GM12878 (cell line): ENCODE measurements around the gene MTSS2. TPM values are rescaled to one million over a fixed set of nuclear protein-coding genes. Genes with fewer than 3 reads are reported as not detected.

ENCODE experiments used
- BMI1 ChIP-seq: fragments of 450-650 bp; IDR thresholded peaks from 2 replicates; pipeline ENCODE4 v1.6.1; 2016; ENCODE audit warnings: mild to moderate bottlenecking, moderate library complexity, borderline replicate concordance
- ELK1 ChIP-seq: IDR thresholded peaks from 2 replicates; pipeline ENCODE4 v1.6.1; 2012; ENCODE audit warnings: low read depth, low read length, improper control_type of control experiment
- KDM1A ChIP-seq: fragments of 200-600 bp; sonication (generic); IDR thresholded peaks from 2 replicates; pipeline ENCODE4 v1.6.1; 2016; ENCODE audit warnings: borderline replicate concordance
- NFYA ChIP-seq: IDR thresholded peaks from 2 replicates; pipeline ENCODE4 v1.6.1; 2011; ENCODE audit warnings: low read depth, mild to moderate bottlenecking, low read length, improper control_type of control experiment, borderline replicate concordance
- polyA plus RNA-seq, 11 experiments: library from polyadenylated mRNA; depleted of rRNA in 4 of 11; unstranded in 6 of 11; stranded (reverse) in 5 of 11; fragments of >200 nt; fragmentation: Nextera tagmentation in 4 of 11; fragmentation: Illumina TruSeq in 1 of 11; extraction: Ambion mirVana in 4 of 11; extraction: Trizol in 1 of 11; gene quantifications; 1 replicate in 1 of 11; 2 replicates in 10 of 11; pipeline versions ENCODE4 v1.2.1 to v1.2.3, GENCODE V29; 2011 to 2016; ENCODE audit warnings: inconsistent platforms in 2 of 11, missing spikeins in 2 of 11, low read depth in 1 of 11
- total RNA-seq, 4 experiments: library from RNA; depleted of rRNA in 3 of 4; stranded (reverse); fragments of >200 nt in 3 of 4; fragmentation: Illumina TruSeq in 1 of 4; extraction: Trizol in 1 of 4; gene quantifications; 2 replicates each; pipeline versions ENCODE4 v1.2.1 to v1.2.3, GENCODE V29; 2013 to 2021
- TF ChIP-seq, protein P1 (sequence below): IDR thresholded peaks from 2 replicates; pipeline ENCODE4 v1.6.1; 2011; ENCODE audit warnings: borderline replicate concordance, low read depth, mild to moderate bottlenecking, moderate library complexity, mixed read lengths, low read length; ENCODE audit not compliant: insufficient read depth; ENCODE audit errors: extremely low read length
- TF ChIP-seq, protein P2 (sequence below): fragments of 450-650 bp; formaldehyde crosslinking; IDR thresholded peaks from 2 replicates; pipeline ENCODE4 v1.5.0; 2022; ENCODE audit warnings: mild to moderate bottlenecking, missing genetic modification characterization
- TF ChIP-seq, protein P3 (sequence below): fragments of 450-650 bp; formaldehyde crosslinking; IDR thresholded peaks from 2 replicates; pipeline ENCODE4 v1.4.0; 2022; ENCODE audit warnings: mild to moderate bottlenecking, moderate library complexity

Gene MTSS2
- total and polyA plus RNA-seq, 10 of the 15 experiments (the other 5 are each of a cell fraction or from before 2014, with no cell fraction given), result under 0.01 to 0.51 (median 0.14) TPM; not detected in 4

- TF ChIP-seq, protein P1, sequence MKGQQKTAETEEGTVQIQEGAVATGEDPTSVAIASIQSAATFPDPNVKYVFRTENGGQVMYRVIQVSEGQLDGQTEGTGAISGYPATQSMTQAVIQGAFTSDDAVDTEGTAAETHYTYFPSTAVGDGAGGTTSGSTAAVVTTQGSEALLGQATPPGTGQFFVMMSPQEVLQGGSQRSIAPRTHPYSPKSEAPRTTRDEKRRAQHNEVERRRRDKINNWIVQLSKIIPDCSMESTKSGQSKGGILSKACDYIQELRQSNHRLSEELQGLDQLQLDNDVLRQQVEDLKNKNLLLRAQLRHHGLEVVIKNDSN, result no peak
- no peak for TF ChIP-seq ELK1
- no peak for TF ChIP-seq KDM1A
- TF ChIP-seq, protein P2, sequence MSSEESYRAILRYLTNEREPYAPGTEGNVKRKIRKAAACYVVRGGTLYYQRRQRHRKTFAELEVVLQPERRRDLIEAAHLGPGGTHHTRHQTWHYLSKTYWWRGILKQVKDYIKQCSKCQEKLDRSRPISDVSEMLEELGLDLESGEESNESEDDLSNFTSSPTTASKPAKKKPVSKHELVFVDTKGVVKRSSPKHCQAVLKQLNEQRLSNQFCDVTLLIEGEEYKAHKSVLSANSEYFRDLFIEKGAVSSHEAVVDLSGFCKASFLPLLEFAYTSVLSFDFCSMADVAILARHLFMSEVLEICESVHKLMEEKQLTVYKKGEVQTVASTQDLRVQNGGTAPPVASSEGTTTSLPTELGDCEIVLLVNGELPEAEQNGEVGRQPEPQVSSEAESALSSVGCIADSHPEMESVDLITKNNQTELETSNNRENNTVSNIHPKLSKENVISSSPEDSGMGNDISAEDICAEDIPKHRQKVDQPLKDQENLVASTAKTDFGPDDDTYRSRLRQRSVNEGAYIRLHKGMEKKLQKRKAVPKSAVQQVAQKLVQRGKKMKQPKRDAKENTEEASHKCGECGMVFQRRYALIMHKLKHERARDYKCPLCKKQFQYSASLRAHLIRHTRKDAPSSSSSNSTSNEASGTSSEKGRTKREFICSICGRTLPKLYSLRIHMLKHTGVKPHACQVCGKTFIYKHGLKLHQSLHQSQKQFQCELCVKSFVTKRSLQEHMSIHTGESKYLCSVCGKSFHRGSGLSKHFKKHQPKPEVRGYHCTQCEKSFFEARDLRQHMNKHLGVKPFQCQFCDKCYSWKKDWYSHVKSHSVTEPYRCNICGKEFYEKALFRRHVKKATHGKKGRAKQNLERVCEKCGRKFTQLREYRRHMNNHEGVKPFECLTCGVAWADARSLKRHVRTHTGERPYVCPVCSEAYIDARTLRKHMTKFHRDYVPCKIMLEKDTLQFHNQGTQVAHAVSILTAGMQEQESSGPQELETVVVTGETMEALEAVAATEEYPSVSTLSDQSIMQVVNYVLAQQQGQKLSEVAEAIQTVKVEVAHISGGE (CRISPR knock-in tag), result no peak
- no peak for TF ChIP-seq NFYA
- TF ChIP-seq BMI1, result no peak
- TF ChIP-seq, protein P3, sequence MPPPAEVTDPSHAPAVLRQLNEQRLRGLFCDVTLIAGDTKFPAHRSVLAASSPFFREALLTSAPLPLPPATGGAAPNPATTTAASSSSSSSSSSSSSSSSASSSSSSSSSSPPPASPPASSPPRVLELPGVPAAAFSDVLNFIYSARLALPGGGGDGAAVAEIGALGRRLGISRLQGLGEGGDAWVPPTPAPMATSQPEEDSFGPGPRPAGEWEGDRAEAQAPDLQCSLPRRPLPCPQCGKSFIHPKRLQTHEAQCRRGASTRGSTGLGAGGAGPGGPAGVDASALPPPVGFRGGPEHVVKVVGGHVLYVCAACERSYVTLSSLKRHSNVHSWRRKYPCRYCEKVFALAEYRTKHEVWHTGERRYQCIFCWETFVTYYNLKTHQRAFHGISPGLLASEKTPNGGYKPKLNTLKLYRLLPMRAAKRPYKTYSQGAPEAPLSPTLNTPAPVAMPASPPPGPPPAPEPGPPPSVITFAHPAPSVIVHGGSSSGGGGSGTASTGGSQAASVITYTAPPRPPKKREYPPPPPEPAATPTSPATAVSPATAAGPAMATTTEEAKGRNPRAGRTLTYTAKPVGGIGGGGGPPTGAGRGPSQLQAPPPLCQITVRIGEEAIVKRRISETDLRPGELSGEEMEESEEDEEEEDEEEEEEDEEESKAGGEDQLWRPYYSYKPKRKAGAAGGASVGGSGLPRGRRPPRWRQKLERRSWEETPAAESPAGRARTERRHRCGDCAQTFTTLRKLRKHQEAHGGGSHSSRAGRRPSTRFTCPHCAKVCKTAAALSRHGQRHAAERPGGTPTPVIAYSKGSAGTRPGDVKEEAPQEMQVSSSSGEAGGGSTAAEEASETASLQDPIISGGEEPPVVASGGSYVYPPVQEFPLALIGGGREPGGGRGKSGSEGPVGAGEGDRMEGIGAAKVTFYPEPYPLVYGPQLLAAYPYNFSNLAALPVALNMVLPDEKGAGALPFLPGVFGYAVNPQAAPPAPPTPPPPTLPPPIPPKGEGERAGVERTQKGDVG, result no peak
- TF ChIP-seq, all 136 proteins: peak for 0
Measured at GRCh38 chr16:70675851-70676513, 9.9 kb downstream of the MTSS2 start (continued).
